ENCODE data around the gene SERPINF2.
"Not testable (repeated sequence)": the region's sequence is repeated elsewhere in the genome, so short reads cannot be mapped to it uniquely, and the experiment has no call there.

SERPINF2 gene

DNA sequence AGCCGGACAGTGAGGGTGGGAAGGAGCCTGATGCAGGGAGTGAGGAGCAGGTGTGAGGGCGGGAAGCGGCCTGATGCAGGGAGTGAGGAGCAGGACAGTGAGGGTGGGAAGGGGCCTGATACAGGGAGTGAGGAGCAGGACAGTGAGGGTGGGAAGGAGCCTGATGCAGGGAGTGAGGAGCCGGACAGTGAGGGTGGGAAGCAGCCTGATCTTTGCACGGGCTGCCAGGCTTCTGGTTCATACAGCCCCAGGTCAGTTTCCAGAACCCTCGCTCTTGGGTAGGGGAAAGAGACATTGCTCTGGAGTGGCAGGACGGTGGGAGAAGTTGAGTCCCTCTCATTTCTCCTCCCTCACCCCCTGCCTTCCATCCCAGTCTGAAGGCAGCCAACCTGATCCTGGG is 772 bp upstream of the SERPINF2 start:
- H3K9ac ChIP-seq (ENCODE audit: low read length); H3K23ac ChIP-seq (ENCODE audit: low read length); H2BK5ac ChIP-seq (ENCODE audit: low read depth, low read length, poor library complexity); H2BK120ac ChIP-seq (ENCODE audit: insufficient read depth, low read length, poor library complexity); H3K14ac ChIP-seq (ENCODE audit: low read length); H3K4ac ChIP-seq (ENCODE audit: low read depth, low read length); H3K79me2 ChIP-seq (ENCODE audit: control insufficient read depth, insufficient read depth, low read length, poor library complexity); H4K12ac ChIP-seq (ENCODE audit: low read depth, low read length); H4K91ac ChIP-seq (ENCODE audit: low read depth, low read length); H3K27ac ChIP-seq (ENCODE audit: low read depth, low read length); H3K36me3 ChIP-seq (ENCODE audit: control insufficient read depth in 1 of 2, insufficient read depth in 2 of 2, low read length in 2 of 2); H3K4me2 ChIP-seq (ENCODE audit: low read length); H3K4me3 ChIP-seq (ENCODE audit: low read depth, low read length); DNase-seq; H3K4me1 ChIP-seq (ENCODE audit: control insufficient read depth in 1 of 2, insufficient read depth in 2 of 2, low read length in 2 of 2); H3K18ac ChIP-seq (ENCODE audit: low read length); H3K9me3 ChIP-seq (ENCODE audit: insufficient read depth, low read depth, low read length); H2AK5ac ChIP-seq (ENCODE audit: low read length); H2AFZ ChIP-seq (ENCODE audit: insufficient read depth, low read length, poor library complexity); H4K8ac ChIP-seq (ENCODE audit: low read depth, low read length); H3K79me1 ChIP-seq (ENCODE audit: low read length); H2BK12ac ChIP-seq (ENCODE audit: low read length); H3K27me3 ChIP-seq (ENCODE audit: insufficient read depth, low read length): not testable (repeated sequence)
- no CpG with 5 or more reads among the region's 7 CpGs for WGBS (ENCODE audit: extremely low coverage, insufficient coverage, insufficient read length)

DNA sequence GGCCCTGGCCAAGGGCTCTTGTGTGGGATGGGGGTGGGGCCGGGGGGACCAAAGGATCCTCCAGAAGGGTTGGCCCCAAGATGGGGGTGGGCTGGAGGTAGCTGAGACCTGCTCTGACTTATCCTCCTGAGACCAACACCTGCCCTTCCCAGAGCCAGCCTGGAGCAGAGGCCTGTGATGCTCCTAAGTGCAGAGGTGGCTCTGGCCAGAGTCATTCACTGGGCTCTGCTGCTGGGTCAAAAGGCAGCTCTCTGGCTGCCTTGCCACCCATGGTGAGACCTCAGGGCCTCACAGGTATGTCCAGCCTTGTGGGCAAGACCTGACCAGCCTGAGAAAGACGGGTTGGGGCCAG is 393 bp downstream of the SERPINF2 start:
- Histone ChIP-seq H4K8ac (ENCODE audit: low read depth, low read length) (no peak overlapping the region), H3K27ac (ENCODE audit: low read depth, low read length) (no peak overlapping the region), H3K14ac (ENCODE audit: low read length) (no peak overlapping the region), H3K4me1 (ENCODE audit: control insufficient read depth in 1 of 2, insufficient read depth in 2 of 2, low read length in 2 of 2) (no peaks in the 10 kb centered on the region), H3K9ac (ENCODE audit: low read length) (no peak overlapping the region), H3K4me3 (ENCODE audit: low read depth, low read length) (no peak overlapping the region), H4K91ac (ENCODE audit: low read depth, low read length) (no peak overlapping the region), H2BK120ac (ENCODE audit: insufficient read depth, low read length, poor library complexity) (no peak overlapping the region), H3K79me2 (ENCODE audit: control insufficient read depth, insufficient read depth, low read length, poor library complexity) (no peaks in the 10 kb centered on the region), H3K36me3 (ENCODE audit: control insufficient read depth in 1 of 2, insufficient read depth in 2 of 2, low read length in 2 of 2) (no peaks in the 10 kb centered on the region), H3K4ac (ENCODE audit: low read depth, low read length) (no peak overlapping the region), H3K9me3 (ENCODE audit: insufficient read depth, low read depth, low read length) (peaks cover 3% of the 10 kb centered on the region), H3K23ac (ENCODE audit: low read length) (no peak overlapping the region), H2AFZ (ENCODE audit: insufficient read depth, low read length, poor library complexity) (no peak overlapping the region), H2BK5ac (ENCODE audit: low read depth, low read length, poor library complexity) (no peak overlapping the region), H2AK5ac (ENCODE audit: low read length) (no peak overlapping the region), H3K79me1 (ENCODE audit: low read length) (no peaks in the 10 kb centered on the region), H3K18ac (ENCODE audit: low read length) (no peak overlapping the region), H3K27me3 (ENCODE audit: insufficient read depth, low read length) (no peaks in the 10 kb centered on the region), H3K4me2 (ENCODE audit: low read length) (no peak overlapping the region), H4K12ac (ENCODE audit: low read depth, low read length) (no peak overlapping the region), H2BK12ac (ENCODE audit: low read length) (no peak overlapping the region)
- no peak for DNase-seq
- WGBS (ENCODE audit: extremely low coverage, insufficient coverage, insufficient read length) = no CpG with 5 or more reads among the region's 2 CpGs

DNA sequence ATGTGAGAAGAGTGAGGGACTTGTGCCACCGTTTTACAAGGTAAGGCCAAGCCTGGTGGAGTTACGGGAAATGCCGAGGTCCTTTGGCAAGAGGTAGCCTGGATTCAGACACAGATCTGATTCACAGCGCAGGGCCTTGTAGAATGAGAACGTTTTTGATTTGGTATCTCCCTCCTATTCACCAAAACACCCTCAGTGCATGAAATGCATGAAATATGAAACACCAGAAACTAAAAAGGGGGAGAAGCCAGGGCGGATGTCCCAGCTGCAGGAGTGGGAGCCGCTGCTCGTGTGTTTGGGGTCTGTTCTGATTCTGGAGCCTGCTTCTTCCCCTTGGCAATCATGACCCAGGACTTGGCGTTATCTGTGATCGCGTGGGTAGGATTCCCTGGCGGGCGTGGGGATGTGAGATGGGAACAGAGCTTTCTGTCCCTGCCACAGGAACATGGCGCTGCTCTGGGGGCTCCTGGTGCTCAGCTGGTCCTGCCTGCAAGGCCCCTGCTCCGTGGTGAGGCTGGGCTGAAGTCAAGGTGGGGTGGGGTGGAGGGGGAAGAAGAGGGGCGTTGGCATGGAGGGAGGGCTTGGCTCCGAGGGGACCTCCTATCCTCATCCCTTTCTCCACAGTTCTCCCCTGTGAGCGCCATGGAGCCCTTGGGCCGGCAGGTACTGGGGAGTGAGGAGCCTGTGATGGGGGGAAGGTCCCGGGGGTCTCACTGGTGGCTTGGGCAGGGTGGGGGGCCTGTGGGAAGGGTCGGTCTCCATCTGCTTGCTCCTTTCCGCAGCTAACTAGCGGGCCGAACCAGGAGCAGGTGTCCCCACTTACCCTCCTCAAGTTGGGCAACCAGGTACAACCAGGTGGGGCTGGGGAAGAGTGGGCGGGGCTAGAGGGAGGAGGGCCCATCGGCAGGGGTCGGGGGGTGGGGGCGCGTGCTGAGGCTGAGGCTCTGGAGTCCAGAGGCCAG is 2.2 kb downstream of the SERPINF2 start:
- no peaks in the 10 kb centered on the region for H3K79me1 ChIP-seq (ENCODE audit: low read length)
- H2AK5ac ChIP-seq (ENCODE audit: low read length) = no peak overlapping the region
- peaks cover 0 to 3% of the 10 kb centered on the region in 2 experiments for H3K4me1 ChIP-seq (ENCODE audit: control insufficient read depth in 1 of 2, insufficient read depth in 2 of 2, low read length in 2 of 2)
- H4K91ac ChIP-seq (ENCODE audit: low read depth, low read length) = no peak overlapping the region
- H3K4ac ChIP-seq (ENCODE audit: low read depth, low read length) = no peak overlapping the region
- no peaks in the 10 kb centered on the region for H3K27me3 ChIP-seq (ENCODE audit: insufficient read depth, low read length)
- no peak overlapping the region for H2BK120ac ChIP-seq (ENCODE audit: insufficient read depth, low read length, poor library complexity)
- H3K36me3 ChIP-seq (ENCODE audit: control insufficient read depth in 1 of 2, insufficient read depth in 2 of 2, low read length in 2 of 2) = no peaks in the 10 kb centered on the region
- no peak overlapping the region for H3K27ac ChIP-seq (ENCODE audit: low read depth, low read length)
- H3K9me3 ChIP-seq (ENCODE audit: insufficient read depth, low read depth, low read length) = peaks cover 3% of the 10 kb centered on the region
- H3K4me2 ChIP-seq (ENCODE audit: low read length) = no peak overlapping the region
- no peak overlapping the region for H2BK5ac ChIP-seq (ENCODE audit: low read depth, low read length, poor library complexity)
- no peak overlapping the region for H3K23ac ChIP-seq (ENCODE audit: low read length)
- DNase-seq = no peak
- no peaks in the 10 kb centered on the region for H3K79me2 ChIP-seq (ENCODE audit: control insufficient read depth, insufficient read depth, low read length, poor library complexity)
- no peak overlapping the region for H3K14ac ChIP-seq (ENCODE audit: low read length)
- H3K18ac ChIP-seq (ENCODE audit: low read length) = no peak overlapping the region
- H2BK12ac ChIP-seq (ENCODE audit: low read length) = no peak overlapping the region
- H2AFZ ChIP-seq (ENCODE audit: insufficient read depth, low read length, poor library complexity) = no peak overlapping the region
- no peak overlapping the region for H4K8ac ChIP-seq (ENCODE audit: low read depth, low read length)
- H4K12ac ChIP-seq (ENCODE audit: low read depth, low read length) = no peak overlapping the region
- no CpG with 5 or more reads among the region's 29 CpGs for WGBS (ENCODE audit: extremely low coverage, insufficient coverage, insufficient read length)
- no peak overlapping the region for H3K9ac ChIP-seq (ENCODE audit: low read length)
- no peak overlapping the region for H3K4me3 ChIP-seq (ENCODE audit: low read depth, low read length)

DNA sequence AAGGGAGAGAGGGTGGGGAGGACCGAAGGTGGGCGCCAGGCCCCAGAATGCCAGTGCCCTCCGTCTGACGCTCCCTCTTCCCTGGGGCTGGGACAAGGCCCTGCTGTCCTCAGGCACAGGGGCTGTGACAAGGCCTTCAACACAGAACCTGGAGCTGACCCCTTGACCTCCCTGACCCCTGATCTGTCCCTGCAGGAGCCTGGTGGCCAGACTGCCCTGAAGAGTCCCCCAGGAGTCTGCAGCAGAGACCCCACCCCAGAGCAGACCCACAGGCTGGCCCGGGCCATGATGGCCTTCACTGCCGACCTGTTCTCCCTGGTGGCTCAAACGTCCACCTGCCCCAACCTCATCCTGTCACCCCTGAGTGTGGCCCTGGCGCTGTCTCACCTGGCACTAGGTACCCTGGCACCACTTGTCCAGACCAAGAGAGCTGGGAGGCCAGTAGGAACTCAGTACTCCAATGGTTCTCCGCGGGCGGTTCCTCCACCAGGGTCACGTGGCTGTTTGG is 2.9 kb downstream of the SERPINF2 start:
- Histone ChIP-seq H4K12ac (ENCODE audit: low read depth, low read length) (no peak overlapping the region), H3K27ac (ENCODE audit: low read depth, low read length) (no peak overlapping the region), H3K27me3 (ENCODE audit: insufficient read depth, low read length) (no peaks in the 10 kb centered on the region), H2BK12ac (ENCODE audit: low read length) (no peak overlapping the region), H3K4ac (ENCODE audit: low read depth, low read length) (no peak overlapping the region), H3K9ac (ENCODE audit: low read length) (no peak overlapping the region), H2BK5ac (ENCODE audit: low read depth, low read length, poor library complexity) (no peak overlapping the region), H2AK5ac (ENCODE audit: low read length) (no peak overlapping the region), H3K79me1 (ENCODE audit: low read length) (no peaks in the 10 kb centered on the region), H4K91ac (ENCODE audit: low read depth, low read length) (no peak overlapping the region), H3K79me2 (ENCODE audit: control insufficient read depth, insufficient read depth, low read length, poor library complexity) (no peaks in the 10 kb centered on the region), H3K4me2 (ENCODE audit: low read length) (no peak overlapping the region), H2BK120ac (ENCODE audit: insufficient read depth, low read length, poor library complexity) (no peak overlapping the region), H3K23ac (ENCODE audit: low read length) (no peak overlapping the region), H3K18ac (ENCODE audit: low read length) (no peak overlapping the region), H3K4me3 (ENCODE audit: low read depth, low read length) (no peak overlapping the region), H3K4me1 (ENCODE audit: control insufficient read depth in 1 of 2, insufficient read depth in 2 of 2, low read length in 2 of 2) (peaks cover 0 to 3% of the 10 kb centered on the region in 2 experiments), H3K14ac (ENCODE audit: low read length) (no peak overlapping the region), H3K36me3 (ENCODE audit: control insufficient read depth in 1 of 2, insufficient read depth in 2 of 2, low read length in 2 of 2) (no peaks in the 10 kb centered on the region), H3K9me3 (ENCODE audit: insufficient read depth, low read depth, low read length) (peaks cover 3% of the 10 kb centered on the region), H2AFZ (ENCODE audit: insufficient read depth, low read length, poor library complexity) (no peak overlapping the region), H4K8ac (ENCODE audit: low read depth, low read length) (no peak overlapping the region)
- WGBS (ENCODE audit: extremely low coverage, insufficient coverage, insufficient read length) = no CpG with 5 or more reads among the region's 12 CpGs
- no peak for DNase-seq

Measured in trophoblast cell (in vitro differentiated cells and primary cell).